GM12873 (cell line): ENCODE results near the gene ITGA8.

ENCODE experiments used
- TF ChIP-seq, protein P1 (sequence below): IDR thresholded peaks from 2 replicates; pipeline ENCODE4 v1.5.1; 2012; ENCODE audit warnings: low read depth, mild to moderate bottlenecking, moderate library complexity, low read length, control low read depth; ENCODE audit not compliant: insufficient read depth; ENCODE audit errors: missing control alignments

ITGA8 gene

GRCh38 chr10:15681076-15681475, 38.6 kb downstream of the ITGA8 start:
- TF ChIP-seq, protein P1, sequence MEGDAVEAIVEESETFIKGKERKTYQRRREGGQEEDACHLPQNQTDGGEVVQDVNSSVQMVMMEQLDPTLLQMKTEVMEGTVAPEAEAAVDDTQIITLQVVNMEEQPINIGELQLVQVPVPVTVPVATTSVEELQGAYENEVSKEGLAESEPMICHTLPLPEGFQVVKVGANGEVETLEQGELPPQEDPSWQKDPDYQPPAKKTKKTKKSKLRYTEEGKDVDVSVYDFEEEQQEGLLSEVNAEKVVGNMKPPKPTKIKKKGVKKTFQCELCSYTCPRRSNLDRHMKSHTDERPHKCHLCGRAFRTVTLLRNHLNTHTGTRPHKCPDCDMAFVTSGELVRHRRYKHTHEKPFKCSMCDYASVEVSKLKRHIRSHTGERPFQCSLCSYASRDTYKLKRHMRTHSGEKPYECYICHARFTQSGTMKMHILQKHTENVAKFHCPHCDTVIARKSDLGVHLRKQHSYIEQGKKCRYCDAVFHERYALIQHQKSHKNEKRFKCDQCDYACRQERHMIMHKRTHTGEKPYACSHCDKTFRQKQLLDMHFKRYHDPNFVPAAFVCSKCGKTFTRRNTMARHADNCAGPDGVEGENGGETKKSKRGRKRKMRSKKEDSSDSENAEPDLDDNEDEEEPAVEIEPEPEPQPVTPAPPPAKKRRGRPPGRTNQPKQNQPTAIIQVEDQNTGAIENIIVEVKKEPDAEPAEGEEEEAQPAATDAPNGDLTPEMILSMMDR = no peak

GRCh38 chr10:15678851-15679250, 40.9 kb downstream of the ITGA8 start:
- TF ChIP-seq, protein P1 = no peak

GRCh38 chr10:15672469-15672868, 47.3 kb downstream of the ITGA8 start:
- TF ChIP-seq, protein P1 = no peak

GRCh38 chr10:15670880-15671279, 48.8 kb downstream of the ITGA8 start:
- TF ChIP-seq, protein P1 = no peak

DNA sequence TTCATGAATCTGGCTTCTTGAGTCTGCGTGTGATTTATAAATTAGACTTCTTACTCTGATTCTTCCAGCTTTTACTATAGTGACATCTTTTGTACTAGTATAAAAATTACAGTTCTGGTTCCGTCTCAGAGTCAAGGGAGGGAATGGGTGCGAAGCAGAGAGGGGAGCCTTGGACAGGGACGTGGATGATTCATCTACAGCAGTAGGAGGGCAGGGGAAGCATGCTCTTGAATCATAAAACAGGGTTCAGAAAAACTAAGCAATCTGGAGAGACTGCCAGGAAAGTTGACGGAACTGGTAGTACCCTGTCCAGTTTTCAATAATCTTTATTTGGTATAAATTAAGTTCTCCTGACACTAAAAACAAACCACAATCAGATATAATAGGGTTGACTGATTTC, 58.1 kb downstream of the ITGA8 start:
- TF ChIP-seq, protein P1 = no peak

DNA sequence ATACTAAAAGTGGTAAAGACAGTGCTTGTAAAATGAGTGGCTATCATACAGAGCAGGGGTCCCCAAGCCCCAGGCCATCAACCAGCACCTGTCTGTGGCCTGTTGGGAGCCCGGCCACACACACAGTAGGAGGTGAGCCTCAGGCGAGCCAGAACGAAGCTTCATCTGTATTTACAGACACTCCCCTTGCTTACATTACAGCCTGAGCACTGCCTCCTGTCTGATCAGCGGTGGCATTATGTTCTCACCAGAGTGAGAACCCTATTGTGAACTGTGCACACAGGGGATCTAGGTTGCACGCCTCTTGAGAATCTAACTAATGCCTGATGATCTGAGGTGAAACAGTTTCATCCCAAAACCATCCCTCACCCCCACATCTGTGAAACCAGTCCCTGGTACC, 58.7 kb downstream of the ITGA8 start:
- TF ChIP-seq, protein P1 = no peak

- TF ChIP-seq, protein P1 = no peak
Measured at GRCh38 chr10:15658069-15658702, 61.5 kb downstream of the ITGA8 start.
